Measurements from ENCODE around the gene SRSF3.
"Not testable (repeated sequence)": the region's sequence is repeated elsewhere in the genome, so short reads cannot be mapped to it uniquely, and the experiment has no call there.

SRSF3 gene

GRCh38 chr6:36576578-36576977 lies 17.6 kb upstream of the SRSF3 start:
- peak; percentile 51 for DNase-seq

- peak; percentile 89 for DNase-seq
Observed at GRCh38 chr6:36577301-36577700, 16.9 kb upstream of the SRSF3 start.

GRCh38 chr6:36578030-36578429 lies 16.1 kb upstream of the SRSF3 start:
- no peak for DNase-seq

- DNase-seq, result peak; percentile 55
Observed at GRCh38 chr6:36578431-36578830, 15.7 kb upstream of the SRSF3 start.

- no peak for DNase-seq
Observed at GRCh38 chr6:36580184-36580526, 14.0 kb upstream of the SRSF3 start.

- no peak for DNase-seq
Observed at GRCh38 chr6:36581716-36582115, 12.4 kb upstream of the SRSF3 start.

- DNase-seq, result no peak
Observed at GRCh38 chr6:36586606-36587005, 7.6 kb upstream of the SRSF3 start.

- not testable (repeated sequence) for DNase-seq
Observed at GRCh38 chr6:36589025-36589400, 5.1 kb upstream of the SRSF3 start.

- no peak for DNase-seq
Observed at GRCh38 chr6:36590237-36590636, 3.9 kb upstream of the SRSF3 start.

GRCh38 chr6:36592221-36592655 lies 1.9 kb upstream of the SRSF3 start:
- no peak for DNase-seq

- peak; percentile 79 for DNase-seq
Observed at GRCh38 chr6:36593569-36594028, 563 bp upstream of the SRSF3 start.

GRCh38 chr6:36594816-36595643 lies 868 bp downstream of the SRSF3 start:
- DNase-seq, result peak; percentile 67

GRCh38 chr6:36596356-36596755 lies 2.2 kb downstream of the SRSF3 start:
- DNase-seq, result no peak

GRCh38 chr6:36597775-36598174 lies 3.6 kb downstream of the SRSF3 start:
- no peak for DNase-seq

- DNase-seq, result no peak
Observed at GRCh38 chr6:36598326-36598725, 4.2 kb downstream of the SRSF3 start.

- DNase-seq, result no peak
Observed at GRCh38 chr6:36598739-36599318, 4.7 kb downstream of the SRSF3 start.

GRCh38 chr6:36599791-36600209 lies 5.6 kb downstream of the SRSF3 start:
- peak; percentile 63 for DNase-seq

GRCh38 chr6:36600564-36601146 lies 6.5 kb downstream of the SRSF3 start:
- no peak for DNase-seq

GRCh38 chr6:36601818-36602217 lies 7.7 kb downstream of the SRSF3 start:
- DNase-seq, result not testable (repeated sequence)

GRCh38 chr6:36603222-36604089 lies 9.3 kb downstream of the SRSF3 start:
- no peak for DNase-seq

- DNase-seq, result no peak
Observed at GRCh38 chr6:36604090-36605060, 10.2 kb downstream of the SRSF3 start.

GRCh38 chr6:36605143-36605542 lies 11.0 kb downstream of the SRSF3 start:
- DNase-seq, result no peak

Measured in hematopoietic multipotent progenitor cell treated with erythropoietin and hydrocortisone succinate and interleukin-3 and kit ligand, for 4 days (in vitro differentiated cells).